Naive thymus-derived CD4-positive, alpha-beta T cell (primary cell): ENCODE results near the gene CYP4F22. TPM values are rescaled to one million over a fixed set of nuclear protein-coding genes. Genes with fewer than 3 reads are reported as not detected.
"Not testable (repeated sequence)": the region's sequence is repeated elsewhere in the genome, so short reads cannot be mapped to it uniquely, and the experiment has no call there.

Source experiments
- ATAC-seq: fragments of 150-1000 bp; cut with Tn5 transposase; 2 replicates; pipeline ENCODE4 v1.10.0; 2021; ENCODE audit warnings: mild to moderate bottlenecking, moderate library complexity
- CTCF ChIA-PET: fragments of 350-600 bp; sonication (Branson Sonifier 250); formaldehyde crosslinking; loops from one replicate; lab custom pipeline; 2021; ENCODE audit warnings: antibody characterized with exemption; lab: Charles Lee
- POLR2A ChIA-PET: fragments of 350-600 bp; sonication (Branson Sonifier 250); formaldehyde crosslinking; loops from one replicate; lab custom pipeline; 2021; ENCODE audit warnings: antibody characterized with exemption, inconsistent platforms; lab: Charles Lee
- DNase-seq, 9 donors: peaks; one replicate each; pipeline versions ENCODE4 v3.0.0 to v3.0.0-alpha.2; 2020 to 2022; ENCODE audit warnings: mixed read lengths in 1 of 9
- H3K27ac ChIP-seq: one replicate; pipeline ENCODE4 v1.7.0; 2013; ENCODE audit warnings: mild to moderate bottlenecking, low read depth, low read length, moderate library complexity
- H3K27me3 ChIP-seq, 2 donors: one replicate each; pipeline ENCODE4 v1.7.0; 2013; ENCODE audit warnings: low read length in 2 of 2, mild to moderate bottlenecking in 2 of 2, moderate library complexity in 2 of 2; ENCODE audit not compliant: control insufficient read depth in 2 of 2, insufficient read depth in 2 of 2
- H3K36me3 ChIP-seq, 3 experiments: 1 replicate in 2 of 3; 2 replicates in 1 of 3; pipeline ENCODE4 v1.7.0; 2013; ENCODE audit warnings: low read length in 3 of 3, mild to moderate bottlenecking in 3 of 3, moderate library complexity in 1 of 3; ENCODE audit not compliant: insufficient read depth in 3 of 3, control insufficient read depth in 2 of 3
- H3K4me1 ChIP-seq, 2 donors: one replicate each; pipeline ENCODE4 v1.7.0; 2013; ENCODE audit warnings: low read length in 2 of 2, mild to moderate bottlenecking in 2 of 2, moderate library complexity in 1 of 2; ENCODE audit not compliant: control insufficient read depth in 2 of 2, insufficient read depth in 2 of 2
- H3K4me3 ChIP-seq: 2 replicates; pipeline ENCODE4 v1.7.0; 2013; ENCODE audit warnings: mild to moderate bottlenecking, low read length
- H3K9me3 ChIP-seq, 3 experiments: 1 replicate in 2 of 3; 2 replicates in 1 of 3; pipeline ENCODE4 v1.7.0; 2013; ENCODE audit warnings: low read length in 3 of 3; ENCODE audit not compliant: control insufficient read depth in 2 of 3
- H3K27ac Mint-ChIP-seq, 9 donors: one replicate each; pipeline ENCODE4 v1.8.0; 2020 to 2022; ENCODE audit warnings: mixed read lengths in 9 of 9, mild to moderate bottlenecking in 8 of 9, moderate library complexity in 5 of 9, inconsistent platforms in 2 of 9
- H3K27me3 Mint-ChIP-seq, 5 donors: one replicate each; pipeline ENCODE4 v1.8.0; 2021 to 2022; ENCODE audit warnings: mixed read lengths in 5 of 5, mild to moderate bottlenecking in 1 of 5
- H3K36me3 Mint-ChIP-seq, 5 donors: one replicate each; pipeline ENCODE4 v1.8.0; 2020 to 2022; ENCODE audit warnings: mixed read lengths in 5 of 5, mild to moderate bottlenecking in 3 of 5, inconsistent platforms in 1 of 5
- H3K4me1 Mint-ChIP-seq, 7 donors: one replicate each; pipeline ENCODE4 v1.8.0; 2020 to 2022; ENCODE audit warnings: mixed read lengths in 7 of 7, mild to moderate bottlenecking in 3 of 7, inconsistent platforms in 1 of 7
- H3K4me3 Mint-ChIP-seq, 10 donors: one replicate each; pipeline ENCODE4 v1.8.0; 2020 to 2022; ENCODE audit warnings: mild to moderate bottlenecking in 10 of 10, mixed read lengths in 10 of 10, moderate library complexity in 6 of 10, inconsistent platforms in 2 of 10
- H3K9me3 Mint-ChIP-seq, 11 donors: one replicate each; pipeline ENCODE4 v1.8.0; 2020 to 2022; ENCODE audit warnings: mixed read lengths in 11 of 11, mild to moderate bottlenecking in 4 of 11, inconsistent platforms in 1 of 11, moderate library complexity in 1 of 11
- intact Hi-C, 2 donors: fragments of 100-400 bp; cut with micrococcal nuclease; formaldehyde crosslinking; loops; one replicate each; pipeline ENCODE4 v1.15.1; 2023
- polyA plus RNA-seq, 2 donors: library from polyadenylated mRNA; unstranded; fragments of 300-500 nt; fragmentation: Illumina TruSeq; gene quantifications; one replicate each; pipeline ENCODE4 v1.2.3, GENCODE V29; 2021
- total RNA-seq, 6 experiments: library from RNA in 5 of 6; stranded (reverse) in 5 of 6; gene quantifications; 1 replicate in 5 of 6; 2 replicates in 1 of 6; pipeline ENCODE4 v1.2.3 and lab custom pipeline; 2021 to 2026

The CYP4F22 gene
- total and polyA plus RNA-seq, 7 experiments from 2014 or later, result 0.15 to 3.6 (median 0.27) TPM; not detected in 2

DNA sequence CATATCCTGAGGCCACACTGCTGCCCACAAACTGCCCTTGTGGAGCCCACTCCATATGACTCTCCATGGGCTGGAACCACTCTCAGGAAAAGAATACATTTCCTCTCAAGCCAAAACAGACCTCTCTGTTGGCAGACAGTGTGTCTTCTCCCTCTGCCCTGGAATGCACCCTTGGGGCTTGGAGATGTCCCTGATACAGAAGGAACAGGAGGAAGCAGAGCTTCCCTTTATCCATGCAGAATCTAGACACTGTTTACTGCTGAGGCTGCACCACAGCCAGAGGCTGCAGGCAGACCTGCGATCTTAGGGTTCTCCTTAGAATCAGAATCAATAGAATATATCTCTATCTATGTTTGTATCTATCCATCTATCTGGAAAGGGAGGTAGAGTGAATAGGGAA is 79.9 kb downstream of the CYP4F22 start:
- ChIA-PET CTCF (interaction anchor here (0.6 kb wide), 1 partner anchor 412 kb away, joined by 5 read pairs; no protein-coding TSS in a partner anchor), POLR2A (no interaction called here)
- Histone ChIP-seq H3K4me1 (no peaks in the 10 kb centered on the region), H3K9me3 (no peaks in the 10 kb centered on the region), H3K27me3 (peaks cover under 1 to 10% of the 10 kb centered on the region in 2 donors), H3K36me3 (no peaks in the 10 kb centered on the region), H3K4me3 (no peak overlapping the region), H3K27ac (no peak overlapping the region)
- Mint-ChIP-seq H3K27me3 (peaks cover 0 to 28% (median 17%) of the 10 kb centered on the region in 5 donors), H3K27ac (no peak overlapping the region), H3K4me3 (no peak overlapping the region), H3K4me1 (peaks cover 0 to 8% (median 7%) of the 10 kb centered on the region in 7 donors), H3K36me3 (peaks cover 0 to 7% (median 0%) of the 10 kb centered on the region in 5 donors), H3K9me3 (peaks cover 0 to 6% (median 0%) of the 10 kb centered on the region in 11 donors)
- no peak for DNase-seq
- intact Hi-C loops, result no loop called here
- no peak for ATAC-seq

DNA sequence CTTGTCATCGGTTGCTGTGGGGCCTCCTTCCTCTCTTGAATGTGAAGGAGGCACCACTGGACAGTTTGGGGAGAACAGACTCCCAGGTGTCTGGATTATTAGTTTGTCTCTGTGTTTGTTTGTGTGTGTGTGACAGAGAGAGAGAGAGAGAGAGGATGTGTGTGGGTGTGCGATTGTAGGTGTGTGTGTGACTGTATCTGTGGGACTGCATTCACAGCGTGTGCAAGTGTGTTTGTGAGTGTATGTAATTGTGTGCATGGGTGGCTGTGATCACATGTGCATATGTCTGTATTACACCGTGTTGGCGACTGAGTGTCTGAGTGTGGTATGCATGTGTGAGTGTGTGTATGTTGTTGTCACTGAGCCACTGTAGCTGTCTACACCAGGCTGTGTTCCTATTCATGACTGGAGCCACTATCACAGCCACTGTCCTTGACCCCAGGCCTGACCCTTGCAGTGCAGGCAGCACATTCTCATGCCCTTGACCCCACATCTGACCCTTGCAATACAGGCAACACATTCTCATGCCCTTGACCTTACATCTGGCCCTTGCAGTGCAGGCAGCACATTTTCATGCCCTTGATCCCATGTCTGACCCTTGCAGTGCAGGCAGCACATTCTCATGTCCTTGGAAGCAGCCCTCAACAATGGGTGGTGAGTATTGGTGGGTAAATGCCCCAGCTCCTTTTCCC is 81.6 kb downstream of the CYP4F22 start:
- intact Hi-C loops, result no loop called here
- POLR2A ChIA-PET, result no interaction called here
- no peak overlapping the region for H3K27ac Mint-ChIP-seq
- H3K4me1 Mint-ChIP-seq, result peaks cover 0 to 9% (median 3%) of the 10 kb centered on the region in 7 donors
- CTCF ChIA-PET, result interaction anchor here (0.6 kb wide), 1 partner anchor 37 kb away, joined by 3 read pairs; no protein-coding TSS in a partner anchor
- H3K4me3 Mint-ChIP-seq, result no peak overlapping the region
- H3K4me1 ChIP-seq, result no peaks in the 10 kb centered on the region
- peaks cover 0 to 14% (median 0%) of the 10 kb centered on the region in 5 donors for H3K36me3 Mint-ChIP-seq
- no peaks in the 10 kb centered on the region for H3K9me3 ChIP-seq
- peaks cover 0 to 45% (median 32%) of the 10 kb centered on the region in 5 donors for H3K27me3 Mint-ChIP-seq
- peaks cover 0 to 1% of the 10 kb centered on the region in 2 donors for H3K27me3 ChIP-seq
- H3K27ac ChIP-seq, result no peak overlapping the region
- no peak for DNase-seq
- H3K9me3 Mint-ChIP-seq, result peaks cover 0 to 21% (median 4%) of the 10 kb centered on the region in 11 donors
- H3K36me3 ChIP-seq, result no peaks in the 10 kb centered on the region
- no peak for ATAC-seq
- no peak overlapping the region for H3K4me3 ChIP-seq

DNA sequence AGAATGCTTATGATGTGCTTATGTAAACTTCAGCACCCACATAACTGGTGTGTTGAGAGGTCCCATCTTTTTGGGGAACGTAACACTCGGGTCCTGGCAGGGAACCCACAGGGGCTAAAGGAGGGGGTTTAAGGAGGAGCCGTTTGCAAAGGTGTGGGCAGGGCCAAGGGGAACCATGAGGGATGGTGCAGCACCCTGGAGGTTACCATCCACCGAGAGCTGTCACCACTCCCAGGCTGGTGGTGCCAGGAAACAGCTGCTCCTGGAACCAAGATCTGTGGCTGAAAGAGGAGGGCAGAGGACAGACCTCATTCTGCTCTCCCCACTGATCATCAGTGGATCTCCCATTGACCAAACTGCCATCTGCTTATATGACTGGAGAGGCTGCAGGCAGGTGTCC is 83.5 kb downstream of the CYP4F22 start:
- H3K4me3 ChIP-seq, result no peak overlapping the region
- H3K27ac ChIP-seq, result no peak overlapping the region
- ATAC-seq (no peak), DNase-seq (no peak)
- Mint-ChIP-seq H3K9me3 (peaks cover 0 to 40% (median 12%) of the 10 kb centered on the region in 11 donors), H3K4me1 (peaks cover 0 to 9% (median 0%) of the 10 kb centered on the region in 7 donors), H3K4me3 (no peak overlapping the region), H3K27ac (no peak overlapping the region), H3K36me3 (peaks cover 0 to 21% (median 0%) of the 10 kb centered on the region in 5 donors), H3K27me3 (peaks cover 3 to 59% (median 40%) of the 10 kb centered on the region in 5 donors)
- H3K4me1 ChIP-seq, result no peaks in the 10 kb centered on the region
- CTCF ChIA-PET, result no interaction called here
- no peaks in the 10 kb centered on the region for H3K27me3 ChIP-seq
- intact Hi-C loops, result no loop called here
- no peaks in the 10 kb centered on the region for H3K36me3 ChIP-seq
- H3K9me3 ChIP-seq, result no peaks in the 10 kb centered on the region
- POLR2A ChIA-PET, result no interaction called here

DNA sequence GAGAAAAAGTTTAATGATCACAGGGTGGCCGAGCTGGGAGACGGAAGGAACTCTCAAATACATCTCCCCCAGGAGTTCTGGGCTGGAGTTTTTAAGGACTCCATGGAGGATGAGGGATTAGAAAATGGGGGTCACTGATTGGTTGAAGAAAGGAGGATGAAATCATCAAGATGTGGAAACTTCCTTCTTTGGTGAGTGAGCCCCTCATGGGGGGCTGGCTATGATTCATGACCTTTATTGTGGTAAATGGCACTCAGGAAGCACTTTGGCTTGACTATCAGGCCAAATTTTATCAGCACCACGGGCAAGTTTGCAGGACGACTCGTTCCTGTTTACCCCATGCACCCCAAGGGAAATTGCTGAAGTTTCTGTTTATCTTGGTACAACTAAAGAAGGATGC is 84.2 kb downstream of the CYP4F22 start:
- H3K27ac Mint-ChIP-seq, H3K4me3 Mint-ChIP-seq, ATAC-seq, POLR2A ChIA-PET, H3K27me3 ChIP-seq, CTCF ChIA-PET, H3K36me3 ChIP-seq, DNase-seq, H3K4me3 ChIP-seq, intact Hi-C loops, H3K4me1 Mint-ChIP-seq, H3K4me1 ChIP-seq, H3K9me3 ChIP-seq, H3K27ac ChIP-seq: not testable (repeated sequence)
- H3K9me3 Mint-ChIP-seq, result peaks cover 0 to 46% (median 15%) of the 10 kb centered on the region in 11 donors
- H3K27me3 Mint-ChIP-seq, result peaks cover 3 to 60% (median 41%) of the 10 kb centered on the region in 5 donors
- peaks cover 0 to 22% (median 0%) of the 10 kb centered on the region in 5 donors for H3K36me3 Mint-ChIP-seq

DNA sequence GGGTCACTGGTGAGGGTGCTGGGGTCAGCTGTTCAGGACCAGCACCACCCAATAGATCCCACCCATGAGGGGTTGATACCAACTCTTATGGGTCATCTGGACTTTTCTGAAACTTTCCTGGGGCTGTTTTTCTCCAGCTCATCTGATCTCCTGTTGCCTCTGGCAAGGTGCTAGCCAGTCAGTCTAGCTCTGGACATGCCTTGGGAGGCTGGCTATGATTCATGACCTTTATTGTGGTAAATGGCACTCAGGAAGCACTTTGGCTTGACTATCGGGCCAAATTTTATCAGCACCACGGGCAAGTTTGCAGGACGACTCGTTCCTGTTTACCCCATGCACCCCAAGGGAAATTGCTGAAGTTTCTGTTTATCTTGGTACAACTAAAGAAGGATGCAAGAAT is 85.4 kb downstream of the CYP4F22 start:
- H3K27me3 ChIP-seq, H3K36me3 ChIP-seq, H3K4me1 ChIP-seq, H3K4me1 Mint-ChIP-seq, DNase-seq, H3K27ac ChIP-seq, CTCF ChIA-PET, H3K4me3 Mint-ChIP-seq, ATAC-seq, intact Hi-C loops, H3K9me3 ChIP-seq, H3K4me3 ChIP-seq, H3K27ac Mint-ChIP-seq, POLR2A ChIA-PET: not testable (repeated sequence)
- Mint-ChIP-seq H3K27me3 (peaks cover 3 to 56% (median 40%) of the 10 kb centered on the region in 5 donors), H3K9me3 (peaks cover 0 to 47% (median 15%) of the 10 kb centered on the region in 11 donors), H3K36me3 (peaks cover 0 to 18% (median 0%) of the 10 kb centered on the region in 5 donors)

DNA sequence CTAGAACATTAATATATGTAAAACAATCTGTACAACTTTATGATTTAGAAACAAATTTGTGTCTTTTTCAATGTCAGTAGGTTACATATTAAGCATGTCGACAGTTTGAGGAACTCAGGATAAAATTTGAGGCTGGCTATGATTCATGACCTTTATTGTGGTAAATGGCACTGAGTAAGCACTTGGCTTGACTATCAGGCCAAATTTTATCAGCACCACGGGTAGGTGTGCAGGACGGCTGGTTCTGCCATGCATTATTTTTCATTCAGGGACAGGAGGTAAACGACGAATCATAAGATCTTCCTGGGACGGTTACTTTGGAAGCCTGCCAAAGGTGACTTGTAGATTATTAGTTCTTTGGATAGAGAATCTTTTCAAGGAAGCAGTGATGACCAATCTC is 86.7 kb downstream of the CYP4F22 start:
- no peak overlapping the region for H3K27ac ChIP-seq
- ChIA-PET CTCF (no interaction called here), POLR2A (no interaction called here)
- DNase-seq, result no peak
- Mint-ChIP-seq H3K9me3 (peaks cover 0 to 47% (median 15%) of the 10 kb centered on the region in 11 donors), H3K4me1 (peaks cover 0 to 3% (median 0%) of the 10 kb centered on the region in 7 donors), H3K27ac (no peak overlapping the region), H3K27me3 (peaks cover 3 to 50% (median 40%) of the 10 kb centered on the region in 5 donors), H3K4me3 (no peak overlapping the region), H3K36me3 (peaks cover 0 to 18% (median 0%) of the 10 kb centered on the region in 5 donors)
- H3K4me3 ChIP-seq, result no peak overlapping the region
- no peaks in the 10 kb centered on the region for H3K4me1 ChIP-seq
- intact Hi-C loops, result no loop called here
- no peaks in the 10 kb centered on the region for H3K36me3 ChIP-seq
- peak; percentile 58 for ATAC-seq
- no peaks in the 10 kb centered on the region for H3K9me3 ChIP-seq
- no peaks in the 10 kb centered on the region for H3K27me3 ChIP-seq
